GM20000 (cell line): Measurements from ENCODE around the gene NAA40.
"Not testable (repeated sequence)": the region's sequence is repeated elsewhere in the genome, so short reads cannot be mapped to it uniquely, and the experiment has no call there.

Experiments
- DNase-seq: peaks from one replicate; pipeline ENCODE4 v3.0.0; 2012; ENCODE audit warnings: low spot score
- TF ChIP-seq, protein P1 (sequence below): IDR thresholded peaks from 2 replicates; pipeline ENCODE4 v1.5.1; 2012; ENCODE audit warnings: mild to moderate bottlenecking, control low read depth; ENCODE audit errors: extremely low read depth, missing control alignments

The NAA40 gene

DNA sequence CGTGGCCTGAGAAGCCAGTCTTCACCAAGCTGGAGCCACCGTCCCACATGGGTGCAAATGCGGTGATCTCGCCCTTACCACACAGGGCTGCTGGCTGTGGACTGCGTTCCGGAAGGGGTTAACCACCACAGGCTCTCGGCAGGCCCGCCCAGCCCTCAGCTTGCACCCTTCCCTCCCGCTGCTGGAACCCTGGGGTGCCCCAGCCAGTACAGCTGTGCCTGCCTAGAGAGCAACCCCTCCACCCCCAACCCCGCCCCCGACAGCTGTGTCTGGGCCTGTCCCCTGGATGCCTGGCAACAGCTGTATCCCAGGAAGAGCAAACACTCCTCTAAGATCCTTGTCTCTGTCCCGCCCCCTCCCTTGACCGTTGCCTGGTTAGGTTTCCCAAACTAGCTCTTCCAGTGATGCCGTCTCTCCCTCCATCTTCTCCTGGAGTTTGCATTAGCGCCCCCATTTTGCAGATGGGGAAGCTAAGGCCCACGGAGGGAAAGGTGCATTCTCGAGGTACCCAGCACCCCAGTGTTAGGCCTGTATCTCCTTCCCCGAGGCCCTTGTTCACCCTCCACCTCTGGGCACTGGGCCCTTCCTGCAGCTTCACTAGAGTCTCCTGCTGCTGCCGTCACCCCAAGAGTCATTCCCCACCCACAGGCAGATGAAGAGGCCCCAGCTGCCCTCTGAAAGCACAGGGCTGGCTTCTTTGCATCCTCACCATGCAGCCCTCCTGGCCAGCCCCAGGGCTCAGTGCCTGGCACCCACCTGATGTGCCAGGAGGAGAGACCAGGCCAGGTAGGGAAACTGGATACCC, 23.0 kb downstream of the NAA40 start:
- TF ChIP-seq, protein P1, sequence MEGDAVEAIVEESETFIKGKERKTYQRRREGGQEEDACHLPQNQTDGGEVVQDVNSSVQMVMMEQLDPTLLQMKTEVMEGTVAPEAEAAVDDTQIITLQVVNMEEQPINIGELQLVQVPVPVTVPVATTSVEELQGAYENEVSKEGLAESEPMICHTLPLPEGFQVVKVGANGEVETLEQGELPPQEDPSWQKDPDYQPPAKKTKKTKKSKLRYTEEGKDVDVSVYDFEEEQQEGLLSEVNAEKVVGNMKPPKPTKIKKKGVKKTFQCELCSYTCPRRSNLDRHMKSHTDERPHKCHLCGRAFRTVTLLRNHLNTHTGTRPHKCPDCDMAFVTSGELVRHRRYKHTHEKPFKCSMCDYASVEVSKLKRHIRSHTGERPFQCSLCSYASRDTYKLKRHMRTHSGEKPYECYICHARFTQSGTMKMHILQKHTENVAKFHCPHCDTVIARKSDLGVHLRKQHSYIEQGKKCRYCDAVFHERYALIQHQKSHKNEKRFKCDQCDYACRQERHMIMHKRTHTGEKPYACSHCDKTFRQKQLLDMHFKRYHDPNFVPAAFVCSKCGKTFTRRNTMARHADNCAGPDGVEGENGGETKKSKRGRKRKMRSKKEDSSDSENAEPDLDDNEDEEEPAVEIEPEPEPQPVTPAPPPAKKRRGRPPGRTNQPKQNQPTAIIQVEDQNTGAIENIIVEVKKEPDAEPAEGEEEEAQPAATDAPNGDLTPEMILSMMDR = no peak
- no peak for DNase-seq

DNA sequence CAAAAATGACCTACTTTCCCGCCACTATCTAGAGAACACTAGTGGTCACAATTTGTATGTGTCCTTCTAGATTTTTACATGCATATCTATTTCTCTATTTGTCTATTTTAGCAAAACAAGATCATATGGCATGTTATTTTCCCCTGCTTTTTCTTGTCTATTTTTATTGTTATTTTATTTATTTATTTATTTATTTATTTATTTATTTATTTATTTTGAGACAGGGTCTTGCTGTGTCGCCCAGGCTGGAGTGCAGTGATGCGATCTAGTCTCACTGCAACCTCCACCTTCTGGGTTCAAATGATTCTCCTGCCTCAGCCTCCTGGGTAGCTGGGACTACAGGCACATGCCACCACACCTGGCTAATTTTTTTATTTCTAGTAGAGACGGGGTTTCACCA, 25.1 kb downstream of the NAA40 start:
- DNase-seq = not testable (repeated sequence)

GRCh38 chr11:63966444-63966843, 27.6 kb downstream of the NAA40 start:
- TF ChIP-seq, protein P1 = no peak
- no peak for DNase-seq

- no peak for DNase-seq
- TF ChIP-seq, protein P1 = no peak
These were observed 30.7 kb downstream of the NAA40 start for GRCh38 chr11:63969461-63969860.

GRCh38 chr11:63970902-63971301, 32.1 kb downstream of the NAA40 start:
- TF ChIP-seq, protein P1 = no peak
- DNase-seq = no peak

- DNase-seq = not testable (repeated sequence)
These were observed 35.1 kb downstream of the NAA40 start for GRCh38 chr11:63973912-63974258.

DNA sequence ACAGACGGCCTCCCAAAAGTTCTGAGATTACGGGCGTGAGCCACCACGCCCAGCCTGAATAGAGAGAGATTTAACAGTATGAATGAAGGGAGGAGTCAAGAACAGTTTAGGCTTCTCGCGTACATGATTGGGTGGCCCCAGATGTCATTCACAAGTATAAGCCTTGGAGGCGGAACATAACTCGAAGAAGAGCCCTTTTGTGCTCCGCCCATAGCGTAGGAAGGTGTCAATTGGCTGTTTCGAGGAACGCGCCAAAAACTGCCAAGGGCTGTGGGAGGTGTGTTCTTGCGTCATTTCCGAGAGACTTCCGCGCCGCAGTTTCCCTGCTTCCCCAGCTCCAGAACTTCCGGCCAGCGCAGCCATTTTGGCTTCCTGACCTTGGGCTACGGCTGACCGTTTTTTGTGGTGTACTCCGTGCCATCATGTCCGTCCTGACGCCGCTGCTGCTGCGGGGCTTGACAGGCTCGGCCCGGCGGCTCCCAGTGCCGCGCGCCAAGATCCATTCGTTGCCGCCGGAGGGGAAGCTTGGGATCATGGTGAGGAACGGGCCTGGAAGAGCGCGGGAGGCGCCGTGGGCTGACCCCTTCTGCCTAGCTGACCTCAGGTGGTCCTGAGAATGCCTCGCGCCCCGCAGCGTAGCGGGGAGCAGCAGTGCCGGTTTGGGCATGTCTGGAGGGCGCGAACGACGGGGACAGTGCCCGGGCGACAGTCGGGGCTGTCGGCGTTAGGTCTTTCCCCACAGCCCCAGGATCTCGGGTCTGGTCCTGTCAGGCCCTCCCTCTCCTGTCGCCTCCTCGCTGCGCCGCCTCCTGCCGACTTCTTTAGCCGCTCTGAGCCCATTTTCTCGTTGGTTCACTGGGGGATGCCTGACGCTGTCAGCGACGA, 35.7 kb downstream of the NAA40 start, which contains the start of gene COX8A:
Gene COX8A (plus strand): TSS at position 362 of the 885 bp plus-strand sequence. CDS start 61 bp downstream, at position 423.
- peak; percentile 97 for DNase-seq
- TF ChIP-seq, protein P1 = no peak

DNA sequence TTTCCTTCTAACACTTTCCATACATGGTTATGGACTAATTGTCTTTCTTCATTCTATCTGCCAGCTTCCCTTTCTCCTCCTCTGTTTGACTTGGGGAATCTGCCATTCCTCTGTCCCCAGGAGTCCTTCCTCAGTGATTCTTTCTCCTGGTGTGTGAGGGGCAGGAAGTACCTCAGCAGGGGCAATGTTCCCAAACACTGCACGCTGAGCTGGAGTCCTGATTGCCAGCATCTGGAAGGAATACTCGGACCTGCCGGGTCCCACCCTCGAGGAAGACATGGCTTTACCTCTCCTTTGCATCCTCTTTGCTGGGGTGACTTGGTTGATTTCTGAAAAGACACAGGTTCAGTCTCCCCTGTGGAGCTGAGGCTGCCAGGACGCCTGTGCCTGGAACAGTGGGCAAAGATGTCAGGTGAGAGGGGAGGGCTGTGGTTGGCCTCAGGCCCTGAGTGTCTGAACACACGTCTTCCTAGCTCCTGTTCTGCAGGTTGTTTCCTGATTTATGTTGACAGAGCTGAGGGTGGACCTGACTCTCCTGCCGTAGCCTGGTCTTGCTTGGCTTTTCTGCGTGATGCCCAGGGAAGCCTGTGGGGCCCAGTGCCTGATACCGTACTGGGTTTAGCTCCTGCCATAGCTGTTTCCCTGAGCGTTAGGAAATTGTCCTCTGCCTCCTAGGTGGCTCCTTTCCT, 39.9 kb downstream of the NAA40 start:
- no peak for DNase-seq
- TF ChIP-seq, protein P1 = no peak
